ENCODE measurements around the gene FOXE3. TPM values are rescaled to one million over a fixed set of nuclear protein-coding genes. Genes with fewer than 3 reads are reported as not detected.

The FOXE3 gene
- total RNA-seq, 1 donor, result not detected

GRCh38 chr1:47439819-47440598 is 23.9 kb downstream of the FOXE3 start:
- DNase-seq (ENCODE audit: low read depth), result no peak
- TF ChIP-seq CTCF (IDR thresholded peaks at IDR 0.05; ENCODE audit: insufficient read depth, low read length), result no peak
- no peak overlapping the region for H3K4me3 ChIP-seq (ENCODE audit: low read depth, low read length)

- DNase-seq (ENCODE audit: low read depth), result no peak
- no peak overlapping the region for H3K4me3 ChIP-seq (ENCODE audit: low read depth, low read length)
- no peak for TF ChIP-seq CTCF (IDR thresholded peaks at IDR 0.05; ENCODE audit: insufficient read depth, low read length)
Observed at GRCh38 chr1:47440599-47441081, 24.6 kb downstream of the FOXE3 start.

GRCh38 chr1:47441450-47442106 is 25.5 kb downstream of the FOXE3 start:
- no peak overlapping the region for H3K4me3 ChIP-seq (ENCODE audit: low read depth, low read length)
- DNase-seq (ENCODE audit: low read depth), result no peak
- TF ChIP-seq CTCF (IDR thresholded peaks at IDR 0.05; ENCODE audit: insufficient read depth, low read length), result no peak

- DNase-seq (ENCODE audit: low read depth), result no peak
- no peak for TF ChIP-seq CTCF (IDR thresholded peaks at IDR 0.05; ENCODE audit: insufficient read depth, low read length)
- H3K4me3 ChIP-seq (ENCODE audit: low read depth, low read length), result no peak overlapping the region
Observed at GRCh38 chr1:47442202-47442601, 26.1 kb downstream of the FOXE3 start.

- no peak for DNase-seq (ENCODE audit: low read depth)
- no peak for TF ChIP-seq CTCF (IDR thresholded peaks at IDR 0.05; ENCODE audit: insufficient read depth, low read length)
- H3K4me3 ChIP-seq (ENCODE audit: low read depth, low read length), result no peak overlapping the region
Observed at GRCh38 chr1:47442842-47443529, 26.9 kb downstream of the FOXE3 start.

- DNase-seq (ENCODE audit: low read depth), result no peak
- no peak overlapping the region for H3K4me3 ChIP-seq (ENCODE audit: low read depth, low read length)
- TF ChIP-seq CTCF (IDR thresholded peaks at IDR 0.05; ENCODE audit: insufficient read depth, low read length), result no peak
Observed at GRCh38 chr1:47443530-47444296, 27.6 kb downstream of the FOXE3 start.
